Stimulated activated CD8-positive, alpha-beta memory T cell treated with anti-CD3 and anti-CD28 coated beads, Interleukin-12 subunit alpha, Interleukin-12 subunit beta, amount 100 ng/mL, for 1 hour (primary cell): ENCODE data around the gene FHIT.

Source experiments
- DNase-seq: peaks from one replicate; pipeline ENCODE4 v3.0.0-alpha.2; 2020; ENCODE audit warnings: low read depth

The FHIT gene

GRCh38 chr3:59791774-59792308, 1459.4 kb downstream of the FHIT start:
- DNase-seq, result no peak

- DNase-seq, result no peak
Measured at GRCh38 chr3:59790241-59790640, 1461.0 kb downstream of the FHIT start.

GRCh38 chr3:59788801-59789200, 1462.5 kb downstream of the FHIT start:
- DNase-seq, result no peak

DNA sequence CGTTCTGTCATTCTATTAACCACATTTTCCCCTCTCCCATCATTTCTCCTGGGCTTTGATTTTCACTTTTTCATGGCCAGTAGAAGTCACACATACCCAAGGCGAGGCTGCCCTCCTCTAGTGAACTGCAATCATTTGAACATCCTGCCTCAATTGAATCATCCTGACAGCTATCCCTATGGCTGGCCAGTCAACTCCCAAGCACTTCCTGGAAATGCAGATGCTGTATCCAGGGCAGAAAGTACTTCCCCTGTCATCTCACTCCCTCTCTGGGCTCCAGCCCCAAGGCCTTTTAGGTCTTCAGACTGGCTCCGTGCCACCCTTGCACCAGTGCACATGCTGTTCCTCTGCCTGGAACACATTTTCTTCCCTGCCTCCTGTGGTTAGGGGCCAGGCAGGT, 1463.1 kb downstream of the FHIT start:
- DNase-seq, result no peak

GRCh38 chr3:59786374-59786773, 1464.9 kb downstream of the FHIT start:
- no peak for DNase-seq

DNA sequence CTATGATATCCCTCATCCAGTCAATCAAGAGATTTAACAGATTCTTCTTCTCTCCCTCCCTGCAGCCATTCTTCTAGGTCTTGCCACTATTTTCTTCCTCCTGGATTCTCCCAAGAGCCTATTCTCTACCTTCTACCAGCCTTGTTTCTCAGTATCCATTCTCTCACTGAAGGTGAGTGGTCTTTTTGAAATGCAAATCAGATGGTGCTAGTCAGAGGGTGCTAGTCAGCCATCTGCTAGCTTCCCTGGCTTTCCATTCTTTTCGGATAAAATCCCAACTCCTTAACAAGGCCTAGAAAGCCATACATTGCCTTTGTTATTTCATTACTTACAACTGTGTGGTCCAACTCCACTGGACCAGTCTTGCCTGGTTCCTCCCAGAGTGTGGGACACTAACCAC, 1467.1 kb downstream of the FHIT start:
- no peak for DNase-seq

DNA sequence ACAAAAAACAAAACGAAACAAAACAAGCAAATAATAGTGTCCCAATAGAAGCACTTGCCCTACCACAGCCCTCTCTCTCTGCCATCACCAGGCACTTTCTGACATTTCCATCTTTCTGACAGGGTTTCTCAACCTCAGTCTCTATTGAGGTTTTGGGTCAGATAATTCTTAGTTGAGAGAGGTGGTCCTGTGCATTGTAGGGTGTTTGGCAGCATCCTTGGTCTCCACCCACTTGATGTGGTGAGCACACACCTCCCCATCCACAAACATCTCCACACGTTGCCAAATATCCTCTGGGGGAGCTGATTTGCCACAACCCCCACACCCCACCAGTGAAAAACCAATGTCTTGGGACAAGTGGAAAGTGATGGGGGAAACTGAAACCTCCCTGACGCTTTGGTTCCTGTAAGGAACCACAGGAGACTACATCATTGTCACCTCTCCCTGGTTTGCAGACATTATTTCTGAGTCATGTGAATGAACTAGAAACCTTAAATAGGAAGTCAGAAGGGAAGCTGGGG, 1467.7 kb downstream of the FHIT start:
- DNase-seq, result no peak

- DNase-seq, result no peak
Measured at GRCh38 chr3:59782664-59783063, 1468.6 kb downstream of the FHIT start.

- DNase-seq, result no peak
Measured at GRCh38 chr3:59780209-59780608, 1471.0 kb downstream of the FHIT start.

DNA sequence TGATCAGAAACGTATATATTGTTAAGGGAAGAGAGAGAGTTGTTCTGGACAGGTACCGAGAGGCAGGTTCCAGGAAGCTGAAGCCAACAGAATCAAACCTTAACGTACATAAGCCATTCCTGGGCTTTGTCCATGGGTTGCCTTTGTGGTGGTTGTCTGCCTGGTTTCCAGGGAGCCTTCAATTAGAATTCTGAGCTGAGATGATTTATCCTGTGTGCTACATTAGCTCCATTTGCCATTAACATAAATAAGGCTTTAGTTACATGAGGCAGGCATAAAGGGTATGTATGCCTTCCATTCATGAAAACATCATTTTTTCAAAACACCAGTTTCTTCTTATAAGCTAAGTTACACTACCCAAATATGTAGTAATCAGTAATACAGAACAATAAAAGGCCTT, 1472.0 kb downstream of the FHIT start:
- no peak for DNase-seq

DNA sequence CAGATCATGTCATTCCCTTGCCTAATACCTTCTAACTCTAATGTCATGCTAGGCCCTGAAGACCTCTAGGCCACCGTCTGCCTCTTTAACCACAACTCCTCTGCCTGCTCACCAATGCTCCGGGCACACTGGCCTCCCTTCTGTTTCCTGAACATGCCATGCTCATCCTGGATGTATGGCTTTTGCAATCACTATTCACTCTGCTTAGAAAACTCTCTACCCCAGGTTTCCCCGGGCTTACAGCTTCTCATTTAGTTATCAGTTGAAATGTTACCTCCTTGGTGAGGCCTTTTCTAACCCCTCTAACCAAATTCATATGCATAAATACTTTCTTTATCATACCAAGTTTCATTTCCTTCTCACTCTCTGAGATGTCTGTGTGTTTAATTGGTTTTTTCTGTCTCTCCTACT, 1473.6 kb downstream of the FHIT start:
- DNase-seq, result no peak

GRCh38 chr3:59777066-59777465, 1474.2 kb downstream of the FHIT start:
- DNase-seq, result no peak

- DNase-seq, result no peak
Measured at GRCh38 chr3:59775761-59776325, 1475.4 kb downstream of the FHIT start.

- no peak for DNase-seq
Measured at GRCh38 chr3:59775106-59775505, 1476.1 kb downstream of the FHIT start.

- no peak for DNase-seq
Measured at GRCh38 chr3:59774634-59775033, 1476.6 kb downstream of the FHIT start.

GRCh38 chr3:59774000-59774399, 1477.3 kb downstream of the FHIT start:
- no peak for DNase-seq

DNA sequence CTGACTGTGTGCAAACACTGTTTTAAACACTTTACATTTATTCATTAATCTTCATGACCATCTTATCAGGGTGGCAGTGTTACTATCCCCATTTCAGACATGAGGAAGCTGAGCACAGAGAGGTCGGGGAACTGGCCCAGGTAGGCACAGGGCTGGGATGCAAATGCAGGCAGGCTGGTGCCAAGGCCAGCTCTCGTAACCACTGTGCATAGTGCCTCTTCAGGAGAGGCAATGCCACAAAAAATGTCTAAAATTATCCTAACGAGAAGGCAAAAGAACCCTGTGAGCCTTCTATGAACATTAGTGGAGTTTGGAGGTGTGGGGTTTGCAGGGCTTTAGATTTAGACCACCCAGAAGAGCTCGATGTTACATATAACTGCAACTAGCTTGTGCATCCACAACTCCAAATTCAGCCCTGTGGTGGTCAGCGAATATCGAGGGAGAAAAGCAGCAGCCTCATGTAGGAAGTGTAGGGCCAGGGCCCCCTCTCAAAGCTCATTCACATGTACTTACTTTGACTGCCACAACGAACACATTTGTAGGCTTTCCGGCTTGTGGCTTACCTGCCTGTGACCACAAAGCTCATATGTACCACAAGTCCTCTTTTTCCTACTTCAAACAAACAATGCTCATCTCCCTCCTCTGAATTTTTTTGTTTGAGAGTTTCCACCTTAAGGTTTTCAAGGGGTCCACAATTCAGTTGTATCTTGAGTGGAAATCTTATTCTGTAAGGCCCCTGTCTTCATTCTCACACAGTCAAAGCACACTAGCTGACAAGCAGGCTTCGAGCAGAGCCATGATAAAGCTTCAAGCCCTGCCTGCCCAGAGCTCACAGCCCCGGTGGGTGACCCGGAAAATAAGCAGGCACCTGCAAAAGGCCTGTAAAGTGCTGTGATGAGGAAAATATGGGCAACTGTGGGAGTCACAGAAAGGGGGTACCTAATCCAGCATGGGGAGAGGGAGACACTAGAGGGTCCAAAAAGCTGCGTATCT, 1478.5 kb downstream of the FHIT start:
- DNase-seq, result peak; percentile 21

DNA sequence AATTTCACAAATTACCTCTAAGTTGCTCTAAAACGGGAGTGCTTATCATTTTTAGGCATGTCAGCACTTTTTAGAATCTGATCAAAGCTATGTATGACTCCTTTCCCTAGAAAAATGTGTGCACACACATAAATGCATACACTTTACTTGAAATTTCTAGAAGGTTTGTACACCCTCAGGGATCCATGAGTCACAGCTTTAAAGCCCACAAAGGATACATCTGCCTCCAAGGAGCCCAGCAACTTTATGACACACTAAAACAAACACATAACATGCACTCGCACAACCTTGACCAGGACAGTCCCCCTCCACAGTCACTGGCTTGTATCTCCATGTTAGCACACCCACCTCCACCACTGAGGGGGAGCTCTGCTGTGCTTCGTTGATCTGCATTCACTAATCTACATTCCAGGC, 1479.5 kb downstream of the FHIT start:
- no peak for DNase-seq

- DNase-seq, result no peak
Measured at GRCh38 chr3:59769127-59769750, 1482.0 kb downstream of the FHIT start.

DNA sequence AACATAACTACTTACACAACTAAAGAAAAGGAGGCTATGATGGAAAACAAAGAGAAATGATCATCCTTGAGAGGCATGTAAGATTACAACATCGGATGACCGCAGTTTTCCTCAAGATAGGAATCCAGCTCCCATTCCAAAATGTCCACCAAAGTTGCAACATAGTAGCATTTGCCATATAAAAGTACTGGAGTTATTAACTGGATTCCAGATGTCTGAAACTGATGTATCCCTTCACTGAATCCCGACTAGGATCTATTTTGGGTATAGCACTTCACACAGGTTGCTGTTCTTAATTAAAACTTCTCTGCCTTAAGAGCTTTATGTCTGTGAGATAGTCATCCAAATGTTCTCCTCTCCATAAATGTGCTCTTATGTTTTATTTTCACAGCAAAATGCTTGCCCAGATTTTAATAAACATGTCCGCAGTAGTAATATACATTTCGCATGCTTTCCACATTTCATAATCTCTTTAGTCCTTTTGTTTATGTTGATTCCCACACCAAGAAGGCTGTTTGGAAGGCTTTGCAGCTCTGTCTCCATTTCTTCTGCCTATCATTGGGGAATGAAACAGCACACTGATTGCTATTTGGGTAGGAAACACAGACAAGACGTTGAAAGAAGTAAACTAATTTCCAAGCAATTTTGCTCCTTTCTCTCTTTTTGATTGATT, 1484.9 kb downstream of the FHIT start:
- no peak for DNase-seq

- no peak for DNase-seq
Measured at GRCh38 chr3:59764171-59764570, 1487.1 kb downstream of the FHIT start.

DNA sequence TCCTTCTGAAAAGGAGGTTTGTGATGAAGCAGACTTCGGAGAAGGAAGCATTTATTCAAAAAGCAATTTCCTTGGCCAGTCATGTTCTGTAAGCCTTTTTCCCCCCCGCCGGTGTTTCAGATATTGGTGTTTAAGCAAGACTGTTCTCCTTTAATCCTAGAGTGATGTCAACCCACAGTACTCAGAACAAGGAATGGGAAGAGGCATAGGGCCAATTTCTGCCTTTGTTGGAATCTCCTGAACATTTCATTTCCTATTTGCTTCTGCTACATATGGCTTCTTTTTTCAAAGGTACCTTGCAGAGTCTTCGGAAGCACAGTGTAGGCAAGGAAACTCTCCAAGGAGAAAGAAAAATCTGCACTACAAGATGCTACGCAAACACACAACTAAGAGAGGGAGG, 1488.3 kb downstream of the FHIT start:
- DNase-seq, result no peak
